Breast epithelium (tissue), 3 donors: ENCODE results near the gene CXXC1.

Source experiments
- CTCF ChIP-seq, 3 donors: fragments of 450-650 bp; IDR thresholded peaks; one replicate each; pipeline ENCODE4 v1.5.1; 2016 to 2017; ENCODE audit warnings: antibody characterized with exemption in 3 of 3, mild to moderate bottlenecking in 3 of 3, moderate library complexity in 3 of 3
- POLR2A ChIP-seq: fragments of 450-650 bp; IDR thresholded peaks from one replicate; pipeline ENCODE4 v1.6.1; 2016; ENCODE audit warnings: antibody characterized with exemption, mild to moderate bottlenecking, moderate library complexity
- POLR2AphosphoS5 ChIP-seq, 3 donors: sonication (generic); formaldehyde crosslinking; IDR thresholded peaks; one replicate each; pipeline ENCODE4 v1.6.1; 2017; ENCODE audit warnings: antibody characterized with exemption in 3 of 3

- TF ChIP-seq POLR2A = no peak
- no peak for TF ChIP-seq POLR2AphosphoS5 (IDR thresholded peaks at IDR 0.05)
- no peak for TF ChIP-seq CTCF (IDR thresholded peaks at IDR 0.05)
These were observed 3.1 kb downstream of the CXXC1 start for GRCh38 chr18:50284255-50284885.
